Right kidney (tissue), 1 donor: ENCODE data around the gene IQCB1.
A peak's percentile ranks its signal among the peaks of the same experiment; 100 is the strongest.
"Not testable (repeated sequence)": the region's sequence is repeated elsewhere in the genome, so short reads cannot be mapped to it uniquely, and the experiment has no call there.

Experiments used
- DNase-seq: peaks from one replicate; pipeline ENCODE4 v3.0.0-alpha.2; 2016

The IQCB1 gene

GRCh38 chr3:121809249-121809648 is 25.6 kb downstream of the IQCB1 start:
- DNase-seq, result no peak

DNA sequence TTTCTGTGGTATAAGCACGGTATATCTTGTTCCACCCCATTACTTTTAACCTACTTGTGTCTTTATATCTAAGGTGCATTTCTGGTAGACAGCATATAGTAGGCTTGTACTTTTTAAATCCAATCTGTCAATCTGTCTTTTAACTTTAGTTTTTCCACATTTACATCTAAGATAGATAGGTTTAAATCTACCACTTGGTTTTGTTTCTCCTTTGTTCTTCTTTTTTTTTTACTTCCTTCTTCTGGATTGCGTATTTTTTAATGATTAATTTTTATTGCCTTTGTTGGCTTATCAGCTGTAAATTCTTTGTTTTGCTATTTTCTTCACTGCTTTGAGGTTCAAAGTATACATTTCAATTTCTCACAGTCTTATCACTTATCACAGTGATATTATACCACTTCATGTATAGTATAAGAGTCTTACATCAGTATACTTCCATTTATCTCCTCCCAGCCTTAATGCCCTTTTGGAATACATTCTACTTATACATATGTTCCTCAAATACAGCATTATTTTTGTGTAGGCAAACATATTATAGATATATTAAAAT is 31.0 kb downstream of the IQCB1 start:
- no peak for DNase-seq

DNA sequence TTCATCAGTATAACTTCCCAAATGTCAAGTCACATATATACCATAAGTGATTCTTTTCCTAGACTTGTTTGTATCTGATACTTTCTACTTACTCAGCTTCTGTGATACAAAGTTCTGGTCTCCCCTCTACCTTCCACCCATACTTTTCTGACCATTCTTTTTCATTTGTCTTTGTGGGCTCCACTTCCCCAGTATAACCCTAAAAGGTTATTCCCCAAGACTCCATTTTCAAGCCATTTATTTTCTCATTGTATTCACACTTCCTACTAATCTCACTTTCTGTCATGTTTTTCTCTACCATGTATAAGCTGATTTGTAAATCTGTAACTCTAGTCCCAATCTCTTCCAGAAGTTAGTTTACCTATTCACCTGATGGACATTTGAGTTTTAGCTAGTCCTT is 34.0 kb downstream of the IQCB1 start:
- DNase-seq, result no peak

DNA sequence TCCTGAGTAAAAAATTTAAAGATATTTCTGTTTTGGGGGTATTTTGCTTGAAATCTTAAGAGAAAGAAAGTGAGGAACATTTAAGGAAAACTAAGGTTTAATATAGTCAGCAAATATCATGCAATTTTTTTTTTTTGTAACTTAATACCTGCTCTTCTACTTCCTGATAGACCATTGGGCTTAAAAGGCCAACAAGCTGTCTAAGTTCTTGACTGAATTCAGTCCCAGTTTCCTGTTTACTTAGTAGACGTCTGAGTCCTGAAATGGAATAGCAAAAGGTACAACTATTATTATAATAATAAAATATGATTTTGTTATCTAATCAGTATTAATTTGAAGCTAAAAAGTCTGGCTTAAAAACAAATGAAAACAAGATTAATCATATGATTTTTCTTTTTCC is 37.9 kb downstream of the IQCB1 start:
- DNase-seq, result no peak

DNA sequence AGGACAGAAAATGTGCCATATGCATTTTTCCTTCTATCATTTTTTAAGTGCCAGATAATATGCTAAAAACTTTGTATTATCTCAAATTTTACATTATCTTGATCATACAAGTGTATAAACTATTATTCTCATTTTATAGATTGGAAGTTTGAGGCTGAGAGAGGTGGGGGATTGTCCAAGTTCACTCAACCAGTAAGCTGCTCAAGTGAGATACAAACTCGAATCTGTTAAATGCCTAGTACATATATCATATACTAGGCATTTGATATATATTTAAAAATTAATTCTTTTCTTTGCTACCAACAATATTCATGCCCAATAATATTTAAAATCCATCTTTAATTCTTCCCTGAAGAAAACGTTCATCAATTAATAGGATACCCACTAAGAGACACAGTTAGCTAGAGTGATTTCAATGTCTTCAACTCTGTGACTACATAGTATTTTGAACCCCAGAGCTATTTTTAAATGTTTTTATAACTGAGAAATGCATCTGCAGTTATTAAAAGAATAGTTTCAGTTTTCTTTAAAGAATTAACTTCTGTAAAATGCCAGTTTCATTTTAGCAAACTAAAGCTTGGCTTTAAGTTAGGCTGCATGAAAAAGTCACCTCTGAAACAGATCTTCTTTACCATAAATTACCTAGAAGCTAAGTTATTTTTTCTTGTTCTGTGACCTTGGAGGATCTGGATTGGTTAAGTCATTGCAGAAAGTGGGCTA is 40.4 kb downstream of the IQCB1 start:
- no peak for DNase-seq

- no peak for DNase-seq
Observed at GRCh38 chr3:121793078-121793477, 41.8 kb downstream of the IQCB1 start.

DNA sequence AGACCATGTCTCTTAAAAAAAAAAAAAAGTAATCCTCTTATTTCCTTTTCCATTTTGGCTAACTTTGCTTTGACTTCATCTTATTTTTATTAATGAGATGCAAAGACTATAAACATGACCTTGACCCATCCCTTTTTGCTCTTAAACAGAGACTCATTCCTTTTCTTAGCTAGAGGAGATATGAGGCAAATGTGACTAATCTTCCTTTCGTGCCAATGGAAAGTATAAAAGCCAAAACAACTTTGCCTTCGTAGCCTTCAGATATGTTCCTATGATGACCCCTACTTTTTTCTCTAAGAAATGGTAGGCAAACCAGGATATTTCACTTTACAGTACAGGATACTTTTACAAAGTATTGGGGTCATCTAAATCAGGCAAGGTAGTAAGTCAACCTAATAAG is 48.4 kb downstream of the IQCB1 start:
- no peak for DNase-seq

- not testable (repeated sequence) for DNase-seq
Observed at GRCh38 chr3:121782784-121783183, 52.1 kb downstream of the IQCB1 start.

- DNase-seq, result no peak
Observed at GRCh38 chr3:121781611-121782010, 53.2 kb downstream of the IQCB1 start.

- DNase-seq, result not testable (repeated sequence)
Observed at GRCh38 chr3:121775095-121775494, 59.8 kb downstream of the IQCB1 start.

DNA sequence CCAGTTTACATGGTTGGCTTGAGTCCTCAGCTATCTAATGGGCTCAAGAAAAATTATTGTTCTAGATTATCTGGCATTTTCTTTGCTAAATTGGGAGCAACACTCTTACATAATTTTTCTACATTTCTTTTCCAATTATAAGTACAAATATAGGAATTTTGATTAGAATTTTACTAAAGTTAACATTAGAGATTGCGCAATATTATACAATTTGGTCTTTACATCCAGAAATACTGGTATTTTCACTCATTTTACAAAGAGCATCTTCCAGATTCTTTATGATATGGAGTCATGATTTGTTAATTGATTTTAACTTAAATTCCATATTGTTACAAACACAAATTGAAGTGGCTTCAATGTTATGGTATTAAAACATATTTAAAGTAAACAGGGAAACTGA is 65.6 kb downstream of the IQCB1 start:
- no peak for DNase-seq

DNA sequence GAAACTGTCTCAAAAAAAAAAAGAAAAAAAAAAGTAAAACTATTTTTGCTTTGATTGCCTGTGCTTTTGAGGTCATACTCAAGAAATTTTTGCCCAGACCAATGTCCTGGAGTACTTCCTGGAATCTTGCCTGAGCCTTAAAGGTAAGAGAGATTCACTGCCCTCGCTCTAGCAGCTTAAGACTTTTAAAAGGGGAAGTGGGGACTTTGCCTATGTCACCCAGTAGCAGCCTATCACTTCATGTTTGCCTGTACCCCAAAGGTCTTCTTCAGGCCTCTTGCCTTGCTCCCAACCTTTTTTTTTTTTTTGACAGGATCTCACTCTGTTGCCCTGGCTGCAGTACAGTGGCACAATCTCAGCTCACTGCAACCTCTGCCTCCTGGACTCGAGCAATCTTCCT is 66.4 kb downstream of the IQCB1 start:
- no peak for DNase-seq

- DNase-seq, result no peak
Observed at GRCh38 chr3:121759541-121760202, 75.2 kb downstream of the IQCB1 start.

- DNase-seq, result no peak
Observed at GRCh38 chr3:121758727-121759450, 76.0 kb downstream of the IQCB1 start.

DNA sequence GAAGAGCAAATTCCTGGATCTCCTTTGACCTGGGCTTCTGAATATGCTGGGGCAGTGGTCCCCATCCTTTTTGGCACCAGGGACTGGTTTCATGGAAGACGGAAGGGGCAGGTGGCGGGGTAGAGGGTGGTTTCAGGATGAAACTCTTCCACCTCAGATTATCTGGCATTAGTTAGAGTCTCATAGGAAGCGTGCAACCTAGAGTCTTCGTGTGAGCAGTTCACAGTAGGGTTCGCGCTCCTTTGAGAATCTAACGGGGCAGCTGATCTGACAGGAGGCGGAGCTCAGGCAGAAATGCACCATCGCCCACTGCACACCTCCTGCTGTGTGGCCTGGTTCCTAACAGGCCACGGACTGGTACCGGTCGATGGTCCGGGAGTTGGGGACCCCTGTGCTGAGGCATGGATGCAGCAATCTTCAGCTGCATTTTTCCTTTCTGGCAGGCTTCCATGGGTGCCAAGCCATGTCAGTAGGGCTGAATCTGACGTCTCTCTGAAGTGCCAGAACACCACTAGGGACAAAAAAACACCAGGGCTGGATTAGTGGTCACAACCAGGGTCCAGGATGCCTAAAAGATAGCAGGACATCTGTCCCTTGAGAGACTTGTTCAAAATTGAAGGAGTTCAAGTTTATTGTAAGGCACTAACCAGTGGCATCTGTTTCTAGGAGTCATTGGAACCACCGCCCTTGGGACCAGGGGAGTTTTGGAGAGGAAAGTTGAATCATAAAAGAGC is 76.9 kb downstream of the IQCB1 start:
- DNase-seq, result no peak

- DNase-seq, result no peak
Observed at GRCh38 chr3:121757087-121757811, 77.6 kb downstream of the IQCB1 start.

DNA sequence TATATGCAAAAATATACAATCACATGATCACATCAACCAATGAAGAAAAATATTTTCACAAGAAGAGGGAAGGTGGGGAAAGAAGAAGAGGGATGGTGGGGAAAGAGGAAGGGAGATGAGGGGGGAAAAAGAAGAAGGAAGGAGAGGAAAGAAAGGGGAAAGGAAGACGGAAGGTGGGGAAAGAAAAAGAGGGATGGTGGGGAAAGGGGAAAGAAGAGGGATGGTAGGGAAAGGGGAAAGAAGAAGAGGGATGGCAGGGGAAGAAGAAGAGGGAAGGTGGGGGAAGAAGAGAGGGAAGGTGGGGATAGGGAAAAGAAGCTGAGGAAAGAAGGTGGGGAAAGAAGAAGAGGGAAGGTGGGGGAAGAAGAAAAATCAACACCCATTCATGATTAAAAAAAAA is 82.1 kb downstream of the IQCB1 start:
- no peak for DNase-seq

DNA sequence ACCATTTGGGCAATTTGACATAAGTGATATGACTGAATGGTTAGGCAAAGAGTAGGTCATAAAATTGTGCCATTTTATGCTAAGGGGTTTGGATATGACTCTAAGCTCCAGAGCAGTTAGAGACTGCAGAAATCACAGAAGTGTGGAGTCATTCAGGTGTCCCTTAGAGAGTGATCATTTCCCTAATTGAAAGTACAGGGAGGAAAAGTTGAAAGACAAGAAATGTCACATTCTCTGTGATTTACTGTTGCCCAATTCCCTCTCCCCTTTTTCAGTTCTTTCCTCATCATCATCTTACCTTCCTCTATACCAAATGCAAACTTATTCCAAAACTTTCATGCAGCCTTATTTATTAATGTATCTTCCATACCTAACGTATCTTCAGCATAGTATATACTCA is 82.6 kb downstream of the IQCB1 start:
- no peak for DNase-seq

DNA sequence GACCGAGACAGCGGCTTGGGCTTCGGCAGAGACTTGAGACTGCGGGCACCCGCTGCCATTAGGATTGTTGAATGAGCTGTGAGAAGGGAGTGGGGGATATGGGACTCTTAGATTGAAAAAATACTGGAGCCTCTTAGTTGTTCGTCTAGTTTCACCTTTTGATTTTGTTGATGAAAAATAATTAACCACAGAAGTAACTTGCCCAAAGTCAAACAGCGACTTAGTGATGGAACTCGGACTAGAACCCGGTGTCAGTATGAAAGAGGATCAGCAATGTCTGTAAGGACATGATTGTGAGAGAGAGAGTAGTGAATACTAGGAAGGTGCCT is 84.8 kb downstream of the IQCB1 start:
- DNase-seq, result no peak

DNA sequence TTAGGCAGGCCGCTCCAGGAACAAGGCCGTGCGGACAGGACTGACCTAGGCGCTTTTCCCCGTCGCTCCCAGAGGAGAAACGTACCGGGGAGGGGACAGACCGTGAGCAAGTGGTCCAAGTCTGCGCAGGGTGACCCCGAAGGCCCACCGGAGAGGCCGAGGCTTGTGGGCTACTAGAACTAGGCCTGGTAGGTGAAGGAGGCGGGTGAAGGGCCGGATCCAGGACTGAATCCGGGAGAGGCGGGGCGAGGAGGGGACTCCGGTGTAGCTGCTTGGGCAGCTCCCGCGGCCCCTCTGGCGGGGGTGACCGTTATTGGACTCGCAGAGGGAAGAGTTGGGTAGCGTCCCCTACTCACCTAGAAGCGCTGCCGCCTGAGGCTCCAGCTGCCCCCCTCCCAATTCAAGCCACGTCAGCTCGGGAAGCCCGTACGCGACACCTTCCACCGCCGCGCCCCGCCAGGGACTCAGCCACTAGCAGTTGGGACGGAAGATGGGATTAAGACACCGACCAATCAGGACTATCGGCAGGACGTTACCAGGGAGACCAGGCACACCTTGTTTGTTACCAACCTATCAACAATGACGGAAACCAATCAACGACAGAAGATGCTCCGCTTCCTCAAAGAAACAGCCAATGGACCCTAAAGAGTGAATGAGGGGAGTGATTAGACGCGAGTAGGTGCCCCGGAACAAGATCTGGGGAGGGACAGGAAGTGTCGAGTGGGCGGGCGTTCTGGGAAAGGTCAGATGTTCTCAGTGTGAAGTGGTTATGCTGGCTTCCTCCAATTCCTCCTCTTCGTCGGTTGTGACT is 85.4 kb downstream of the IQCB1 start, which contains the start of gene GOLGB1:
GOLGB1 (minus strand) TSS at position 466 of the 811 bp plus-strand sequence. CDS start 18,770 bp downstream, outside the sequence.
- peak; percentile 99 for DNase-seq
